Mesendoderm (in vitro differentiated cells): Measurements from ENCODE around the gene CDK14.

Source experiments
- DNase-seq: peaks from one replicate; pipeline ENCODE4 v3.0.0; 2013
- H2AK5ac ChIP-seq: 2 replicates; pipeline ENCODE4 v1.6.1; 2013; ENCODE audit warnings: low read length, inconsistent platforms
- H2BK120ac ChIP-seq: 2 replicates; pipeline ENCODE4 v1.6.1; 2013; ENCODE audit warnings: low read depth, mild to moderate bottlenecking, low read length, moderate library complexity, mixed read lengths
- H2BK15ac ChIP-seq: replicated peaks from 2 replicates; pipeline ENCODE4 v1.6.1; 2013; ENCODE audit warnings: low read depth, mild to moderate bottlenecking, moderate library complexity
- H2BK5ac ChIP-seq: 2 replicates; pipeline ENCODE4 v1.6.1; 2013; ENCODE audit warnings: low read length, inconsistent platforms
- H3K18ac ChIP-seq: 2 replicates; pipeline ENCODE4 v1.6.1; 2013; ENCODE audit warnings: mild to moderate bottlenecking, low read length, mixed read lengths
- H3K23ac ChIP-seq: one replicate; pipeline ENCODE4 v1.6.1; 2013; ENCODE audit warnings: low read length
- H3K27ac ChIP-seq: 2 replicates; pipeline ENCODE4 v1.5.1; 2013; ENCODE audit warnings: low read depth, mild to moderate bottlenecking, inconsistent platforms, low read length, moderate library complexity
- H3K27me3 ChIP-seq: 2 replicates; pipeline ENCODE4 v1.6.1; 2013; ENCODE audit warnings: low read length, control low read depth, mild to moderate bottlenecking, inconsistent platforms; ENCODE audit not compliant: insufficient read depth, poor library complexity
- H3K36me3 ChIP-seq: 2 replicates; pipeline ENCODE4 v1.6.1; 2013; ENCODE audit warnings: low read length, inconsistent platforms; ENCODE audit not compliant: control insufficient read depth, insufficient read depth
- H3K4ac ChIP-seq: one replicate; pipeline ENCODE4 v1.6.1; 2013; ENCODE audit warnings: low read depth, mild to moderate bottlenecking, low read length, moderate library complexity
- H3K4me1 ChIP-seq: 2 replicates; pipeline ENCODE4 v1.6.1; 2013; ENCODE audit warnings: low read depth, low read length, inconsistent platforms; ENCODE audit not compliant: control insufficient read depth
- H3K4me2 ChIP-seq: 2 replicates; pipeline ENCODE4 v1.6.1; 2013; ENCODE audit warnings: low read length
- H3K4me3 ChIP-seq: 2 replicates; pipeline ENCODE4 v1.5.1; 2013; ENCODE audit warnings: mild to moderate bottlenecking, low read length
- H3K56ac ChIP-seq: one replicate; pipeline ENCODE4 v1.6.1; 2013; ENCODE audit warnings: low read length
- H3K79me1 ChIP-seq: 2 replicates; pipeline ENCODE4 v1.6.1; 2013; ENCODE audit warnings: low read length, inconsistent platforms
- H3K79me2 ChIP-seq: 2 replicates; pipeline ENCODE4 v1.6.1; 2013; ENCODE audit warnings: mild to moderate bottlenecking, low read length; ENCODE audit not compliant: control insufficient read depth, insufficient read depth
- H3K9ac ChIP-seq: 2 replicates; pipeline ENCODE4 v1.6.1; 2013; ENCODE audit warnings: low read length, inconsistent platforms
- H4K5ac ChIP-seq: one replicate; pipeline ENCODE4 v1.6.1; 2013; ENCODE audit warnings: low read length
- H4K8ac ChIP-seq: one replicate; pipeline ENCODE4 v1.6.1; 2013; ENCODE audit warnings: low read depth, mild to moderate bottlenecking, control low read depth, low read length, moderate library complexity
- WGBS: extraction: QIAGEN DNeasy Blood & Tissue Kit; methylation state at CpG from one replicate; pipeline ENCODE4 v1.1.7; 2013; ENCODE audit warnings: low lambda C conversion rate, missing lambda C conversion rate; ENCODE audit not compliant: insufficient coverage; ENCODE audit errors: extremely low coverage; 5-methylcytosine and 5-hydroxymethylcytosine counted together

The CDK14 gene

DNA sequence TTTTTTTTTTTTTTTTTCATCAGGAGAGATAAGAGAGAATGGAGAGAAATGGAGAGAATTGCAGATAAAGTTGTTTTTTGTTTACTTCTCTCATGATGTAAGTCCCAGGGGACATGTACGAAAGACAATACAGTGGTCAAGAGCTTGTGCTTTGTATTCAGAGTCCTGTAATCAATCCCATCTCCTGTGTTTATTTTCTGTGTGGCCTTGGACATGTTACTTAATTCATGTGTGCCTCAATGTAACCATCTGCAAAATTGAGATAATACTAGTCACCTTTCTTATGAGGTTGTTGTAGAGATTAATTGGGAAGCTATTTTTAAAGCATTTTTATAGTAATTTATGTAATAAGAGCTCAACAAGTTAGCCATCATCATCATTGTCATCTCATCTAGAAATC, 117.5 kb downstream of the CDK14 start:
- WGBS: no CpG with 5 or more reads among the region's 1 CpG

GRCh38 chr7:90715067-90715466, 118.9 kb downstream of the CDK14 start:
- H3K4me1 ChIP-seq: peaks cover 2% of the 10 kb centered on the region
- no peak overlapping the region for H3K9ac ChIP-seq
- no peak overlapping the region for H4K5ac ChIP-seq
- no peak overlapping the region for H3K4me2 ChIP-seq
- no peaks in the 10 kb centered on the region for H3K27me3 ChIP-seq
- H3K4ac ChIP-seq: no peak overlapping the region
- WGBS: no CpG with 5 or more reads among the region's 2 CpGs
- H3K27ac ChIP-seq: no peak overlapping the region
- H3K79me2 ChIP-seq: no peaks in the 10 kb centered on the region
- H2AK5ac ChIP-seq: no peak overlapping the region
- no peak overlapping the region for H3K4me3 ChIP-seq
- no peak overlapping the region for H2BK120ac ChIP-seq
- no peaks in the 10 kb centered on the region for H3K36me3 ChIP-seq
- H3K23ac ChIP-seq: no peak overlapping the region
- peaks cover 3% of the 10 kb centered on the region for H3K79me1 ChIP-seq
- no peak overlapping the region for H2BK5ac ChIP-seq
- no peak overlapping the region for H4K8ac ChIP-seq
- no peak overlapping the region for H3K56ac ChIP-seq
- DNase-seq: no peak
- no peak overlapping the region for H3K18ac ChIP-seq
- H2BK15ac ChIP-seq: no peak overlapping the region

More for the DNA sequence above, 117.5 kb downstream of the CDK14 start:
- no peak overlapping the region for H3K18ac ChIP-seq
- no peak overlapping the region for H2AK5ac ChIP-seq
- H2BK120ac ChIP-seq: no peak overlapping the region
- H4K8ac ChIP-seq: no peak overlapping the region
- H3K4me2 ChIP-seq: no peak overlapping the region
- no peak overlapping the region for H3K4me3 ChIP-seq
- DNase-seq: no peak
- no peaks in the 10 kb centered on the region for H3K27me3 ChIP-seq
- H3K56ac ChIP-seq: no peak overlapping the region
- H3K23ac ChIP-seq: no peak overlapping the region
- no peak overlapping the region for H2BK5ac ChIP-seq
- no peak overlapping the region for H4K5ac ChIP-seq
- H3K4me1 ChIP-seq: peaks cover 4% of the 10 kb centered on the region
- H3K9ac ChIP-seq: no peak overlapping the region
- H3K4ac ChIP-seq: no peak overlapping the region
- no peaks in the 10 kb centered on the region for H3K36me3 ChIP-seq
- H2BK15ac ChIP-seq: no peak overlapping the region
- H3K79me1 ChIP-seq: peaks cover 3% of the 10 kb centered on the region
- H3K79me2 ChIP-seq: no peaks in the 10 kb centered on the region
- no peak overlapping the region for H3K27ac ChIP-seq

DNA sequence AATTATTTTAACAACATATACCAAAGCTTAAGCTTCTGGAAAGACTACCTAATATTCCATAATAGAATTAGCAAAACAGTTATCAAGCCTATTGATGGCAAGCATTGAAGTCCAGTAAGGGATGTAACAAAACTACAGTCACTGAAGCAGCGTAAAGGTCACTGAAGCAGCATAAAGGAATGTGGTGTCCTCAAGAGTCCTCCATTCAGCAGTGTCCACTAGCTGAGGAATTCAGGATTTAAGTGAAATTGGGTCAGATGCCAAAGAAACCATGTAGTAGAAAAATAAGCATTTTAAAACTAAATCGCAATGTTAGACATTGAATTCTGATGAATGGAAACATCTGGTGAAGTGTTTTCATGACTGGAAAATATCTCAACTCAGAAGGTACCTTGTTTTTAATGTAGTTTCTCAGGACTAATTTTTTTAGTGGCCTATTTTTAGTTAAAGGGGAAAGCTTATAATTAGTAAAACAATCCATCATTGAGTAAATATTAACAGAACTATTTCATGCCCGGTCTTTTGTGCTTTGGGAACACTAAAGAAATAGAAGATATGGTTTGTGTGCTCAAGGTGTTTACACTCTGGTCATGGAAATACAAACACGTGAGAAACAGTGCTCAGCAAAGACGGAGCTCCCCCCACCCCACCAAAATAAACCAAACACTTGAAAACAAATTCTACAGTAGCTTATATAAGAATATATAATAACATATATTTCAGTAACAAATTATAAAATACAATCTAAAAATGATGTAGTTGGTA, 121.4 kb downstream of the CDK14 start:
- no peak overlapping the region for H3K56ac ChIP-seq
- H3K79me2 ChIP-seq: no peaks in the 10 kb centered on the region
- H2BK15ac ChIP-seq: no peak overlapping the region
- H3K79me1 ChIP-seq: peaks cover 1% of the 10 kb centered on the region
- H2AK5ac ChIP-seq: no peak overlapping the region
- H3K36me3 ChIP-seq: no peaks in the 10 kb centered on the region
- no peak overlapping the region for H4K8ac ChIP-seq
- no peak overlapping the region for H4K5ac ChIP-seq
- no peak overlapping the region for H3K27ac ChIP-seq
- WGBS: no CpG with 5 or more reads among the region's 5 CpGs
- H3K4me3 ChIP-seq: no peak overlapping the region
- H2BK5ac ChIP-seq: no peak overlapping the region
- H2BK120ac ChIP-seq: no peak overlapping the region
- H3K18ac ChIP-seq: no peak overlapping the region
- no peak overlapping the region for H3K4me2 ChIP-seq
- no peak overlapping the region for H3K9ac ChIP-seq
- no peaks in the 10 kb centered on the region for H3K27me3 ChIP-seq
- H3K4ac ChIP-seq: no peak overlapping the region
- DNase-seq: no peak
- H3K23ac ChIP-seq: no peak overlapping the region
- H3K4me1 ChIP-seq: no peaks in the 10 kb centered on the region

DNA sequence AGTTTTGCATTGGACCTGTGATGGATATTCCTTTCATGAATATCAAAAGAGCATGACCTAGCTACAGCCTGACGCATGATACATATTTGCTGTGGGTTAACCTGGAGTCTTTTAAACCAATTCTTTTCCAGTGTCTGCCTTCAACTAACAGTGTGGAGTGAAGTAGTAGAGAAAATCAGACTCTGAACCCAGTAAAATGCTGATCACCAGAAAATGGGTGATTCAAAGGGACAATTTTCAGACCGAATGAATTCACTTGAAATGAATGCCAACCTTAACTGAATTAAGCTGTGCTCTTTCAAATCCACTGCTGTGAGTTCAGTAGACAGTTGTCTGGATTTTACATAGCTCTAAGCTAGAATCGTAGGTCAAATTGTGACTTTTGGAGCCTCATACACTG, 123.0 kb downstream of the CDK14 start:
- no CpG with 5 or more reads among the region's 3 CpGs for WGBS
- H3K9ac ChIP-seq: no peak overlapping the region

GRCh38 chr7:90720984-90721760, 125.1 kb downstream of the CDK14 start:
- no peak overlapping the region for H2AK5ac ChIP-seq
- no peak overlapping the region for H2BK120ac ChIP-seq
- no peak for DNase-seq
- no peak overlapping the region for H2BK15ac ChIP-seq
- H3K23ac ChIP-seq: no peak overlapping the region
- H3K79me1 ChIP-seq: no peaks in the 10 kb centered on the region
- no peak overlapping the region for H3K4me3 ChIP-seq
- no peaks in the 10 kb centered on the region for H3K79me2 ChIP-seq
- H2BK5ac ChIP-seq: no peak overlapping the region
- no peak overlapping the region for H4K5ac ChIP-seq
- H3K27ac ChIP-seq: no peak overlapping the region
- no CpG with 5 or more reads among the region's 4 CpGs for WGBS
- H3K18ac ChIP-seq: no peak overlapping the region
- no peak overlapping the region for H4K8ac ChIP-seq
- no peak overlapping the region for H3K4ac ChIP-seq
- H3K4me1 ChIP-seq: peaks cover 2% of the 10 kb centered on the region
- H3K4me2 ChIP-seq: no peak overlapping the region
- H3K27me3 ChIP-seq: no peaks in the 10 kb centered on the region
- no peaks in the 10 kb centered on the region for H3K36me3 ChIP-seq
- H3K56ac ChIP-seq: no peak overlapping the region
- no peak overlapping the region for H3K9ac ChIP-seq

More for the DNA sequence above, 123.0 kb downstream of the CDK14 start:
- no peak overlapping the region for H3K4me2 ChIP-seq
- H3K23ac ChIP-seq: no peak overlapping the region
- H2BK5ac ChIP-seq: no peak overlapping the region
- no peaks in the 10 kb centered on the region for H3K27me3 ChIP-seq
- peak overlapping the region; percentile 5 for H3K18ac ChIP-seq
- no peak overlapping the region for H3K4me3 ChIP-seq
- H3K36me3 ChIP-seq: no peaks in the 10 kb centered on the region
- H2AK5ac ChIP-seq: no peak overlapping the region
- no peak overlapping the region for H4K8ac ChIP-seq
- no peak for DNase-seq
- H3K4me1 ChIP-seq: no peaks in the 10 kb centered on the region
- H3K4ac ChIP-seq: no peak overlapping the region
- H2BK120ac ChIP-seq: no peak overlapping the region
- H3K27ac ChIP-seq: no peak overlapping the region
- peaks cover 1% of the 10 kb centered on the region for H3K79me1 ChIP-seq
- no peak overlapping the region for H4K5ac ChIP-seq
- H2BK15ac ChIP-seq: no peak overlapping the region
- no peaks in the 10 kb centered on the region for H3K79me2 ChIP-seq
- no peak overlapping the region for H3K56ac ChIP-seq
